ENCODE measurements around the gene RNF224.

Gene RNF224

DNA sequence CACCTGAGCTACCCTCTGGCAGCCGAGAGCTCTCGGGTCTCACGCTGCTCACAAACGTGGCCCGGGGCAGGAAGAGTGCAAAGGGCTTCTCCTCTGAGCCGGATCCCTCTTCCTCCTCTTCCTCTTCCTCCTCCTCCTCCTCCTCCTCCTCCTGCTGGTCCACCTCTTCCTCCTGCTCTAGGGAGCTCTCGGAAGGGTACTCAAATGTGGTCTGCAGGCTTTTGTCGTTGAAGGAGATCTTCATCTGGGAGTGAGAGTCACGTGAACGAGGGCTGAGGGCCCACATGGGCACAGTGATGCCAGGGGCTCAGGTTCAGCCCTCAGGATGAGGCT is 34.9 kb upstream of the RNF224 start:
- DNase-seq (ENCODE audit: low read depth), result no peak

GRCh38 chr9:137192859-137193258 is 34.4 kb upstream of the RNF224 start:
- DNase-seq (ENCODE audit: low read depth), result no peak

GRCh38 chr9:137193771-137194170 is 33.5 kb upstream of the RNF224 start:
- DNase-seq (ENCODE audit: low read depth), result no peak

- DNase-seq (ENCODE audit: low read depth), result no peak
These were observed 32.9 kb upstream of the RNF224 start for GRCh38 chr9:137194388-137194787.

DNA sequence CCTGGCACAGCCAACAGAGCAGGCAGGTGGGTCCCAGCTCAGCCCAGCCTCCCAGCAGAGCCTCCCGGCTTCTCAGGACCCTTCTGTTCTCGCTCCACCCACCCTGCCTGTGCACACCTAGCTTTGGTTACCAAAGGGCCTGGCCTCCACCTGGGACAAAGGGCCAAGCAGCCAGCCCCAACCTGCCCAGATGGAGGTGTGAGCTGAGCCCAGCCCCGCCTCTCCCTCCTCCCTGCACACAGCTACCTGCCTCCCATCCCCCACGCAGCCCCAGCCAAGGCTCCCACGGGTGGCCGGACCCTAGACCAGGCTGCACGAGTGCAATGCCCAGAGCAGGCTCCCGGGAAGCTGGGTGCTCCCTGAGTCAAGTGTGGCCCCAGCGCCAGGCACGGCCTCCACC is 32.4 kb upstream of the RNF224 start:
- DNase-seq (ENCODE audit: low read depth), result no peak

GRCh38 chr9:137195525-137196220 is 31.6 kb upstream of the RNF224 start:
- no peak for DNase-seq (ENCODE audit: low read depth)

DNA sequence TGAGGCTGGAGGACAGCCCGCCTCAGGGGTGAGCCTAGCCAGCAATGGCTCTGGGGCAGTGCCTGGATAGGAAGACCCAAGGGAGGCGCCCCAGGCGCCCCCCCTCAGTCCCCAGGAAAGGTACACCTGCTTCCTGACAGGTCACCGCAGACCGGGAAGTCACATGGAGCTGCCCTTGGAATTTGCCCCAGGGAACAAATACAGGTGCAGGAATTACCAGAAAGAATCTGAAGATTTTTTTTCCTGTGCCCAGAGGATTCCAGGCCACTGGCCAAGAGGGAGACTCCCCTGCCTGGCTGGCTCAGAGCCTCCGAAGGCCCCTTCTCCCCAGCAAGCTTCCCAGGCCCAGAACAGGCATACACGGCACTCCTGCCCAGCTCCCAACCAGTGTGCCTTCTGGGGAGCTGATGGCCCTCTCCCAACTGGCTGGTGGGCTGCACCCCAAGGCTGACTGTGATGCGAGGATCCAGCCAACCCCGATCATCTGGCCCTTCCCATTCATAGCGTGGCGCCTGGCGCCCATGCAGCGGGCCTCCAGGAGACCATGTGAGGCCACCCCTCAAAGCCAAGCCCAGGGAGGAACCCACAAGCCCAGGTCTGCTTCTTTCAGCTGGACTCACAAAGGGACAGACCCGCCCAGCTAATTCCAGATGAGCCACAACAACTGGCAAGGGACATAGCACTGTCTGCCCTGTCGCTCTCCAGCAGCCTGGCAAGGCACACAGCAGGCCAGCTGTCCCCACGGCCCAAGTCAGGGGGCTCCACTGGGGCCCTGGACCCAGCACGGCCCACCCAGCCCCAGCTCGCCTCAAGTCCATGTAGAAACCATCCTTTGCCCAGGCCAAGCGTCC is 29.0 kb upstream of the RNF224 start:
- DNase-seq (ENCODE audit: low read depth), result no peak

DNA sequence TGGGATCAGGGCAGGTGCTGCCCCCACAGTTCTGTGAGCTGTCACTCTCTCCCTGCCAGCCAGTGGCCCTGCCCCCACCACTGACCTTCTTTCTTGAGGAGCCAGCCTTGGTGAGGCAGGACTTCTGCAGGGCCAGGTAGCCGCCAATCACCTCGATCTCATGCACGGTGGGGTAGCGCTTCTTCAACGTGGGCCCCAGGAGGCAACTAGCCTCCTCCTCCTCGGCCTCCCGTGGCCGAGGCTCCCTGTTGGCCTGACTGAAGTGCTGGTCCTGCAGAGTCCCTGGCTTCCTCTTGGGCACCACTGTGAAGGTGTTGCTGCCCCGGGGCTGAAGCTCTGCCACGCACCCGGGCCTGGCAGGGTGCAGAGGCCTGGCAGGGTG is 28.4 kb upstream of the RNF224 start:
- no peak for DNase-seq (ENCODE audit: low read depth)

DNA sequence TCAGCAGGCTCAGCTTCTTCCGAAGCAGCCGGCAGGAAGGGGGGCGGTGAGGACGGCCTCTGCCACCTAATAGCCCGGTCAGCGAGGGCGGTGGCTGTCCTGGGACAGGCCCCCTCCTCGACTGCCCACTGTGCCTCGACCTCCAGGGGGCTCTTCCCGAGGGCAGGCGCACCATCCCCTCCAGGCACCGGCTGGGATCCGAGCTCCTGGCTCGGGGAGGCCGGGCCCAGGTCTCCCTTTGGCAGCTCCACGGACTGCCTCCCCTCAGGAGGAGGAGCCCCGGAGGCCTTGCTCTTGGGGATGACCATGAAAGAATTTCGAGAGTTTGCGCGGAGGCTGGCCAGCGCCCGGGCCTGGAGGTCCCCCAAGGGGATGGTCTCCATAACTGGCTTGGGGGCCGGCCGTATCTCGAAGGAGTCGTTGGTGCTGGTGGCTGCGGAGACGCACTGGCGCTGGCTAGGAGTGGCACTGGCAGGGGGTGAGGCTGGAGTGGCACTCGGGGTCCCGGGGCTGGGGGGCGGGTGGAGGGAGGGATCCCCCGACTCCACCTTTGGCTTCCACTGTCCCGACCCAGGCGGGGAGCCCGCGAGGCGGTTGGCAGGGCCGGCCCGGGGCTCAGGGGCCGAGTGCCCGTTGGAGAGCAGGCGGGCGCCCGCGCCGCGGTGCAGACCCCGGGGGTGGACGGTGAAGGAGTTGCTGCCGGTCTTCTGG is 27.7 kb upstream of the RNF224 start:
- no peak for DNase-seq (ENCODE audit: low read depth)

GRCh38 chr9:137200311-137201204 is 26.7 kb upstream of the RNF224 start, which contains the start of gene TPRN:
Gene TPRN (minus strand): TSS chr9:137200741. CDS start chr9:137200711, 30 bp downstream.
- peak; percentile 90 for DNase-seq (ENCODE audit: low read depth)

- no peak for DNase-seq (ENCODE audit: low read depth)
These were observed 26.0 kb upstream of the RNF224 start for GRCh38 chr9:137201205-137201868.

DNA sequence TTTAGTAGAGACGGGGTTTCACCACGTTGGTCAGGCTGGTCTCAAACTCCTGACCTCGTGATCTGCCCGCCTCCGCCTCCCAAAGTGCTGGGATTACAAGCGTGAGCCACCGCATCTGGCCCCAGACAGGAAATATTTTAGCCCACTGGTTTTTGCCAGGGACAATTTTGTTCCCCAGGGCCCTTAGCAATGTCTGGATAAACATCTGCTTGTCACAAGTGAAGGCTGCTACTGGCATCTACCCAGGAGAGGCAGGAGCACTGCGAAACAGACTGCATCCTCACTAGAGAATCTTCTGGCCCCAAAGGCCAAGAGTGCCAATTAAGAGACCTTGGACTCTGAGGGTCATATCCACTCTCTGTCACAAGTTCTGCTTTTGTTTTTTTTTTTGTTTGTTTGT is 24.3 kb upstream of the RNF224 start:
- no peak for DNase-seq (ENCODE audit: low read depth)

- DNase-seq (ENCODE audit: low read depth), result no peak
These were observed 22.6 kb upstream of the RNF224 start for GRCh38 chr9:137204731-137205125.

DNA sequence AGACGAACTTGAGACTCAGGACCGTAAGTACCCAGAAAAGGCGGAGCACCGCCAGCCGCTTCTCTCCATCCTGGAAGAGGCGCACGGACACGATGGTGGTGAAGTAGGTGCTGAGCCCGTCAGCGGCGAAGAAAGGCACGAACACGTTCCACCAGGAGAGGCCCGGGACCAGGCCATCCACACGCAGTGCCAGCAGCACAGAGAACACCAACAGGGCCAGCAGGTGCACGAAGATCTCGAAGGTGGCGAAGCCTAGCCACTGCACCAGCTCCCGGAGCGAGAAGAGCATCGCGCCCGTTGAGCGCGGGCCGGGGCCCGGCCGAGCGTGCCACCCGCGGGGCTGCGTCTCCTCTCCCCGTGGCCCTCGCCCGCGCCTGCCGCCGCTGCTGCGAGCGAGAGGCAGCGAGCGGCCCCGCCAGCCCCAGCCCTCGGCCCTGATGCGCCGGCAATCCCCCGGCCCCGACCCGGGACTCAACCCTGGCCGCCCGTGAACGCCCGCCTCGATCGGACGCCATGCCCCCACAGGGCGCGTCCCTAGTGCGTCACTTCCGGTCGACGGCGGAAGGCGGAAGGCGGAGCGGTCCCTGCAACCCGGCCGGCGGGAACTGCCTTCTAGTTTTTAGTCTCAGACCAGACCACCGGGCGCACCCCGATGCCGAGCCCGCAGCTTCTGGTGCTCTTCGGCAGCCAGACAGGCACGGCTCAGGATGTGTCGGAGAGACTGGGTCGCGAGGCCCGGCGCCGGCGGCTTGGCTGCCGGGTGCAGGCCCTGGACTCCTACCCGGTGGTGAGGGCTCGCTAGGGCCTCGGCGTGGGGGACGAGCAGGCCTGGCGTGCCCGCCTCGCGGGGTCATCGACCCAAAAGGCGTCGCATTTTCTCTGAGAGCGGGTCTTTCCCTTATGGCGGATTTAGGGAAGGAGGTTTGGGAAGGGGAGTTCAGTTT is 21.9 kb upstream of the RNF224 start, which contains the start of the genes NDOR1 and TMEM203:
NDOR1 (plus strand) TSS at position 575 of the 944 bp plus-strand sequence; CDS start at position 653, 78 bp downstream.
TMEM203 (minus strand) TSS at position 523 of the 944 bp plus-strand sequence; CDS start at position 289, 234 bp downstream.
- DNase-seq (ENCODE audit: low read depth), result no peak

GRCh38 chr9:137206602-137207001 is 20.7 kb upstream of the RNF224 start:
- DNase-seq (ENCODE audit: low read depth), result no peak

GRCh38 chr9:137211532-137211931 is 15.8 kb upstream of the RNF224 start:
- no peak for DNase-seq (ENCODE audit: low read depth)

DNA sequence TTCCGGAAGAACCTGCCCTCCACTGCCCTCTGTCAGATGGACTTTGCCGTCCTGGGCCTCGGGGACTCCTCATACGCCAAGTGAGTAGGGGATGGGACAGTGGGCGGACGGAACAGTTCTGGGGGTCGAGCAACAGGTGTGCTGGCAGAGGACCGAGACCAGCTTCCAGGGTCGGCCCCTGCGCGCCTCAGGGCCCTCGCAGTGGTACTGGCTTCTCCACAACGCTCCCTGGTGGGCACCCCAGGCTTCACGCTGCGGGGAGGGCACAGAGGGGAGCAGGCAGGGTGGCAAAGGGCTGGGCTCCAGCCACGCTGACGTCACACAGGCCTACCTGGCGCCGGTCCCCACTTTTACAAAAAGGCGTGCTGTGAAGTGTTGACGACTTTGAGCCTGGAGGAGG is 14.8 kb upstream of the RNF224 start:
- DNase-seq (ENCODE audit: low read depth), result no peak

GRCh38 chr9:137213160-137214060 is 13.9 kb upstream of the RNF224 start:
- DNase-seq (ENCODE audit: low read depth), result no peak

- DNase-seq (ENCODE audit: low read depth), result no peak
These were observed 12.7 kb upstream of the RNF224 start for GRCh38 chr9:137214620-137215019.
